GM23338 (cell line): Measurements from ENCODE around the gene NLE1. TPM values are rescaled to one million over a fixed set of nuclear protein-coding genes. Genes with fewer than 3 reads are reported as not detected.

Experiments used
- ATAC-seq: fragments of 200-7000 bp; cut with Tn5 transposase; 3 replicates; pipeline ENCODE4 v1.9.1; 2020
- DNase-seq: peaks from one replicate; pipeline ENCODE4 v3.0.0-alpha.2; 2015; ENCODE audit warnings: low spot score
- H2AFZ ChIP-seq: fragments of 200-600 bp; sonication (generic); 2 replicates; pipeline ENCODE4 v1.8.0; 2016; ENCODE audit warnings: antibody characterized with exemption, mild to moderate bottlenecking, moderate library complexity
- H3F3A ChIP-seq: fragments of 200-600 bp; sonication (generic); replicated peaks from 2 replicates; pipeline ENCODE4 v1.8.0; 2017; ENCODE audit warnings: antibody characterized with exemption, mixed run types, low read depth
- H3K27ac ChIP-seq: fragments of 200-600 bp; sonication (generic); 2 replicates; pipeline ENCODE4 v1.6.1; 2016; ENCODE audit warnings: low read depth
- H3K27me3 ChIP-seq: fragments of 200-600 bp; sonication (generic); 2 replicates; pipeline ENCODE4 v1.8.0; 2016; ENCODE audit warnings: mild to moderate bottlenecking, mixed run types, moderate library complexity; ENCODE audit not compliant: insufficient read depth
- H3K36me3 ChIP-seq: fragments of 200-600 bp; sonication (generic); 2 replicates; pipeline ENCODE4 v1.8.0; 2016; ENCODE audit warnings: mild to moderate bottlenecking; ENCODE audit not compliant: insufficient read depth
- H3K4me1 ChIP-seq: fragments of 200-600 bp; sonication (generic); 2 replicates; pipeline ENCODE4 v1.8.0; 2016; ENCODE audit warnings: mild to moderate bottlenecking, moderate library complexity; ENCODE audit not compliant: insufficient read depth
- H3K4me2 ChIP-seq: fragments of 200-600 bp; sonication (generic); 2 replicates; pipeline ENCODE4 v1.7.1; 2017; ENCODE audit warnings: mixed run types
- H3K4me3 ChIP-seq: fragments of 200-600 bp; sonication (generic); 2 replicates; pipeline ENCODE4 v1.6.1; 2016; ENCODE audit warnings: mixed run types
- H3K79me2 ChIP-seq: fragments of 200-600 bp; sonication (generic); replicated peaks from 2 replicates; pipeline ENCODE4 v1.8.0; 2017; ENCODE audit warnings: mild to moderate bottlenecking; ENCODE audit not compliant: insufficient read depth
- H3K9me2 ChIP-seq: fragments of 200-600 bp; sonication (generic); 2 replicates; pipeline ENCODE4 v1.8.0; 2017; ENCODE audit not compliant: insufficient read depth
- H4K20me1 ChIP-seq: fragments of 200-600 bp; sonication (generic); replicated peaks from 2 replicates; pipeline ENCODE4 v1.8.0; 2017; ENCODE audit warnings: mild to moderate bottlenecking; ENCODE audit not compliant: insufficient read depth
- H3K27ac Mint-ChIP-seq: 2 replicates; pipeline ENCODE4 v1.8.0; 2020; ENCODE audit warnings: inconsistent platforms, mild to moderate bottlenecking, moderate library complexity, mixed read lengths
- H3K27me3 Mint-ChIP-seq: 3 replicates; pipeline ENCODE4 v1.8.0; 2022; ENCODE audit warnings: low read depth, mild to moderate bottlenecking, moderate library complexity, mixed read lengths, inconsistent platforms; ENCODE audit not compliant: insufficient read depth, poor library complexity
- H3K36me3 Mint-ChIP-seq: 3 replicates; pipeline ENCODE4 v1.8.0; 2021; ENCODE audit warnings: low read depth, mild to moderate bottlenecking, inconsistent platforms, moderate library complexity, mixed read lengths
- H3K4me1 Mint-ChIP-seq: 3 replicates; pipeline ENCODE4 v1.8.0; 2020; ENCODE audit warnings: mild to moderate bottlenecking, inconsistent platforms, mixed read lengths
- H3K4me3 Mint-ChIP-seq: 3 replicates; pipeline ENCODE4 v1.8.0; 2021; ENCODE audit warnings: moderate library complexity, mild to moderate bottlenecking, inconsistent platforms, mixed read lengths
- H3K9me3 Mint-ChIP-seq: 3 replicates; pipeline ENCODE4 v1.8.0; 2020; ENCODE audit warnings: moderate library complexity, mild to moderate bottlenecking, inconsistent platforms, mixed read lengths
- CREB1 ChIP-seq: fragments of 250-450 bp; sonication (Bioruptor Pico); IDR thresholded peaks from 2 replicates; pipeline ENCODE4 v1.5.0; 2020; ENCODE audit warnings: low read depth, mild to moderate bottlenecking, moderate library complexity
- EZH2 ChIP-seq: fragments of 200-600 bp; sonication (generic); IDR thresholded peaks from one replicate; pipeline ENCODE4 v1.8.0; 2017; ENCODE audit warnings: antibody characterized with exemption, mild to moderate bottlenecking, low read depth; ENCODE audit not compliant: unreplicated experiment
- POLR2AphosphoS5 ChIP-seq: IDR thresholded peaks from 2 replicates; pipeline ENCODE4 v1.6.1; 2016; ENCODE audit warnings: antibody characterized with exemption, low read depth
- ZNF462 ChIP-seq: fragments of 250-450 bp; sonication (Bioruptor Pico); IDR thresholded peaks from 2 replicates; pipeline ENCODE4 v1.5.0; 2020; ENCODE audit warnings: mild to moderate bottlenecking, moderate library complexity
- polyA plus RNA-seq: library from polyadenylated mRNA; unstranded; fragments of >200 nt; fragmentation: Nextera tagmentation; extraction: Ambion mirVana; gene quantifications from 2 replicates; pipeline ENCODE4 v1.2.1, GENCODE V29; 2016
- total RNA-seq: library from RNA; depleted of rRNA; stranded (reverse); fragments of >200 nt; shearing (Covaris generic); gene quantifications from 2 replicates; pipeline ENCODE4 v1.2.3, GENCODE V29; 2014
- TF ChIP-seq, protein P1 (sequence below): IDR thresholded peaks from 2 replicates; pipeline ENCODE4 v1.6.1; 2016; ENCODE audit warnings: antibody characterized with exemption

Gene NLE1
- total and polyA plus RNA-seq, 2 experiments from 2014 or later, result 16.6 to 66.4 TPM

- TF ChIP-seq, protein P1, sequence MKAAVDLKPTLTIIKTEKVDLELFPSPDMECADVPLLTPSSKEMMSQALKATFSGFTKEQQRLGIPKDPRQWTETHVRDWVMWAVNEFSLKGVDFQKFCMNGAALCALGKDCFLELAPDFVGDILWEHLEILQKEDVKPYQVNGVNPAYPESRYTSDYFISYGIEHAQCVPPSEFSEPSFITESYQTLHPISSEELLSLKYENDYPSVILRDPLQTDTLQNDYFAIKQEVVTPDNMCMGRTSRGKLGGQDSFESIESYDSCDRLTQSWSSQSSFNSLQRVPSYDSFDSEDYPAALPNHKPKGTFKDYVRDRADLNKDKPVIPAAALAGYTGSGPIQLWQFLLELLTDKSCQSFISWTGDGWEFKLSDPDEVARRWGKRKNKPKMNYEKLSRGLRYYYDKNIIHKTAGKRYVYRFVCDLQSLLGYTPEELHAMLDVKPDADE, result no peak
- no peak for TF ChIP-seq CREB1
- no peak for TF ChIP-seq POLR2AphosphoS5
- TF ChIP-seq EZH2, result no peak
Observed at GRCh38 chr17:35132099-35132498, 10.0 kb downstream of the NLE1 start (continued).

- no peak overlapping the region for H3K27ac Mint-ChIP-seq
- no peaks in the 10 kb centered on the region for H3K4me1 ChIP-seq
- H3F3A ChIP-seq, result peaks cover 6% of the 10 kb centered on the region; the same call in 1 of the 2 replicates
- H3K4me2 ChIP-seq, result no peak overlapping the region
- H3K9me2 ChIP-seq, result peaks cover 3% of the 10 kb centered on the region; the same call in 1 of the 2 replicates
- no peaks in the 10 kb centered on the region; the same call in 1 of the 2 replicates for H4K20me1 ChIP-seq
- H3K79me2 ChIP-seq, result no peaks in the 10 kb centered on the region
- H3K4me3 ChIP-seq, result no peak overlapping the region
- no peak overlapping the region for H3K4me3 Mint-ChIP-seq
- TF ChIP-seq POLR2AphosphoS5, result 0 out of 2 replicates have a peak, but pooled peaks have one; percentile 23
- no peak for TF ChIP-seq ZNF462 (CRISPR knock-in tag)
- no peaks in the 10 kb centered on the region; the same call in 2 of the 3 replicates for H3K9me3 Mint-ChIP-seq
- peaks cover 19% of the 10 kb centered on the region for H3K27me3 Mint-ChIP-seq
- DNase-seq (no peak), ATAC-seq (no peak)
- H3K27me3 ChIP-seq, result no peaks in the 10 kb centered on the region
- H3K4me1 Mint-ChIP-seq, result no peaks in the 10 kb centered on the region
- peaks cover 26% of the 10 kb centered on the region for H3K36me3 ChIP-seq
- no peak overlapping the region for H2AFZ ChIP-seq
- no peak overlapping the region for H3K27ac ChIP-seq
- H3K36me3 Mint-ChIP-seq, result peaks cover 51% of the 10 kb centered on the region
Observed at GRCh38 chr17:35130392-35130791, 11.7 kb downstream of the NLE1 start.
